ENCODE data around the gene MICU1.

MICU1 gene

DNA sequence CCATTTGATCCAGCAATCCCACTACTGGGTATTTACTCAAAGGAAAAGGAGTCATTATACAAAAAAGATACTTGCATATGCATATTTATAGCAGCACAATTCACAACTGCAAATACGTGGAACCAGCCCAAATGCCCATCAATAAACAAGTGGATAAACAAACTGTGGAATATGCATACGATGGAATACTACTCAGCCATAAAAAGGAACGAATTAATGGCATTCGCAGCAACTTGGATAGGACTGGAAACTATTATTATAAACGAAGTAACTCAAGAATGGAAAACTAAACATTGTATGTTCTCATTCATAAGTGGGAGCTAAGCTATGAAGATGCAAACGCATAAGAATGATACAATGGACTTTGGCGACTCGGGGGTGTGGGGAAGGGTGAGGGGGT lies 108.6 kb downstream of the MICU1 start (continued):
- no peak for TF ChIP-seq ZC3H10 (CRISPR knock-in tag; IDR thresholded peaks at IDR 0.05)
- no peak for TF ChIP-seq PPARA (CRISPR knock-in tag; IDR thresholded peaks at IDR 0.05; ENCODE audit: borderline replicate concordance)
- TF ChIP-seq SNAI2 (CRISPR knock-in tag; IDR thresholded peaks at IDR 0.05): no peak

DNA sequence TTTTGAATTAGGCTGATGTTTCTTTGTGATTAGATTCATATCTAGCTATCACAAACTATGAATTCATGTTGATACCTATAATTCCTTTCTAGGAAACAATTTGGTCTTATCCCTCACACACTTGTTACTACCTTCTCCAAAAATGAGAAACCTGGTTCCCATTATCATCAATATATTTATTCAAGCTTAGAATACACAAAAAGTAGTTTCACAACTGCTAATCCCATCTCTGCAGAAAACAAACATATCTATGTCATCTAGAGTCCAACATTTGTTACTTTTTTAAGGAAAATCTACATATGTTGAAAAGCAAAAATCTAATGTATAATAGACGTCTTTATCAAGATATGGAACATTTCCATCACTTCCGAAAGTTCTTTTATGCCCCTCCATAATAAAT lies 110.4 kb downstream of the MICU1 start:
- ATAC-seq: no peak

DNA sequence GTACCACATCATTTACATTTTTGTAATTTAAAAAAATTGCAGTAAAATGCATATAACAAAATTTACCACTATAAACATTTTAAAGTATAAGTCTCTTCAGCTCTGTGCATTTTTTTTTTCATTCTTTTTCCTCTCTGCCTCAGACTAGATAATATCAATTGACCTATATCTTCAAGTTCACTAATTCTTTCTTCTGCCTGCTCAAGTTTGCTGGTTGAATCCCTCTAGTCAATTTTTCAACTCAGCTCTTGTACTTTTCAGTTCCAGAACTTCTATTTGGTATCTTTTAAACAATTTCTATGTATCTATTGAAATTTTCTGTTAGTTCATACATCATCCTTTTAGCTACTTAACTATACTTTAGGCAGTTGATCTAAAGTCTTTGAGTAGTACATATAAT lies 112.0 kb downstream of the MICU1 start:
- ATAC-seq: no peak
- TF ChIP-seq ZFP3 (CRISPR knock-in tag; IDR thresholded peaks at IDR 0.05) (no peak), CSDC2 (CRISPR knock-in tag; IDR thresholded peaks at IDR 0.05) (no peak), ZNF70 (CRISPR knock-in tag; IDR thresholded peaks at IDR 0.05) (no peak), ZFP30 (CRISPR knock-in tag; IDR thresholded peaks at IDR 0.05) (no peak)
- TF ChIP-seq, protein P1, sequence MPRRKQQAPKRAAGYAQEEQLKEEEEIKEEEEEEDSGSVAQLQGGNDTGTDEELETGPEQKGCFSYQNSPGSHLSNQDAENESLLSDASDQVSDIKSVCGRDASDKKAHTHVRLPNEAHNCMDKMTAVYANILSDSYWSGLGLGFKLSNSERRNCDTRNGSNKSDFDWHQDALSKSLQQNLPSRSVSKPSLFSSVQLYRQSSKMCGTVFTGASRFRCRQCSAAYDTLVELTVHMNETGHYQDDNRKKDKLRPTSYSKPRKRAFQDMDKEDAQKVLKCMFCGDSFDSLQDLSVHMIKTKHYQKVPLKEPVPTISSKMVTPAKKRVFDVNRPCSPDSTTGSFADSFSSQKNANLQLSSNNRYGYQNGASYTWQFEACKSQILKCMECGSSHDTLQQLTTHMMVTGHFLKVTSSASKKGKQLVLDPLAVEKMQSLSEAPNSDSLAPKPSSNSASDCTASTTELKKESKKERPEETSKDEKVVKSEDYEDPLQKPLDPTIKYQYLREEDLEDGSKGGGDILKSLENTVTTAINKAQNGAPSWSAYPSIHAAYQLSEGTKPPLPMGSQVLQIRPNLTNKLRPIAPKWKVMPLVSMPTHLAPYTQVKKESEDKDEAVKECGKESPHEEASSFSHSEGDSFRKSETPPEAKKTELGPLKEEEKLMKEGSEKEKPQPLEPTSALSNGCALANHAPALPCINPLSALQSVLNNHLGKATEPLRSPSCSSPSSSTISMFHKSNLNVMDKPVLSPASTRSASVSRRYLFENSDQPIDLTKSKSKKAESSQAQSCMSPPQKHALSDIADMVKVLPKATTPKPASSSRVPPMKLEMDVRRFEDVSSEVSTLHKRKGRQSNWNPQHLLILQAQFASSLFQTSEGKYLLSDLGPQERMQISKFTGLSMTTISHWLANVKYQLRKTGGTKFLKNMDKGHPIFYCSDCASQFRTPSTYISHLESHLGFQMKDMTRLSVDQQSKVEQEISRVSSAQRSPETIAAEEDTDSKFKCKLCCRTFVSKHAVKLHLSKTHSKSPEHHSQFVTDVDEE (CRISPR knock-in tag; IDR thresholded peaks at IDR 0.05): no peak

More for the DNA sequence above, 110.4 kb downstream of the MICU1 start:
- no peak for TF ChIP-seq OSR1 (CRISPR knock-in tag; IDR thresholded peaks at IDR 0.05)

DNA sequence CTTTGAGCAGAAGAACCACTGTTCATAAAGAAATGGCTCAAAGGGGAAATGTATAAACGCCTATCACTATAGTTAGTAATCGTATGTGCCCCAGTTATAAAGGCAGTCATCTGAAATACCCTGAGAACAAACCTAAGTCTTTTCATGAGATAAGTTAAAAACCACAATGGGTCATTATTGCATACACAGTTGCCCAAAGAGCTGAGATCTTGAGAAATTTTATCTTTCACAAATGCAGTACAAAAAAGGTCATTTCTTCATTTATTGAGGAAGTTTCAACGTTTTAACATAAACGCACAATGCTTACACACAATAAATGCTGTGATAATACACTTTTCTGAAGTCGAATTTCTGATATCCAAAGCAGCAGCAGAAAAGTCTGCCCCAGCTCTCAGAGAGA lies 114.4 kb downstream of the MICU1 start:
- no peak for ATAC-seq
- no peak for TF ChIP-seq CSDC2 (CRISPR knock-in tag; IDR thresholded peaks at IDR 0.05)
- TF ChIP-seq RARB (CRISPR knock-in tag; IDR thresholded peaks at IDR 0.05): no peak
- TF ChIP-seq, protein P2, sequence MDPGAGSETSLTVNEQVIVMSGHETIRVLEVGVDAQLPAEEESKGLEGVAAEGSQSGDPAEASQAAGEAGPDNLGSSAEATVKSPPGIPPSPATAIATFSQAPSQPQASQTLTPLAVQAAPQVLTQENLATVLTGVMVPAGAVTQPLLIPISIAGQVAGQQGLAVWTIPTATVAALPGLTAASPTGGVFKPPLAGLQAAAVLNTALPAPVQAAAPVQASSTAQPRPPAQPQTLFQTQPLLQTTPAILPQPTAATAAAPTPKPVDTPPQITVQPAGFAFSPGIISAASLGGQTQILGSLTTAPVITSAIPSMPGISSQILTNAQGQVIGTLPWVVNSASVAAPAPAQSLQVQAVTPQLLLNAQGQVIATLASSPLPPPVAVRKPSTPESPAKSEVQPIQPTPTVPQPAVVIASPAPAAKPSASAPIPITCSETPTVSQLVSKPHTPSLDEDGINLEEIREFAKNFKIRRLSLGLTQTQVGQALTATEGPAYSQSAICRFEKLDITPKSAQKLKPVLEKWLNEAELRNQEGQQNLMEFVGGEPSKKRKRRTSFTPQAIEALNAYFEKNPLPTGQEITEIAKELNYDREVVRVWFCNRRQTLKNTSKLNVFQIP (CRISPR knock-in tag; IDR thresholded peaks at IDR 0.05; ENCODE audit: borderline replicate concordance, low read depth): no peak
- no peak for TF ChIP-seq ESRRG (CRISPR knock-in tag; IDR thresholded peaks at IDR 0.05)
- TF ChIP-seq, protein P1 (CRISPR knock-in tag; IDR thresholded peaks at IDR 0.05): no peak
- TF ChIP-seq TOX (CRISPR knock-in tag; IDR thresholded peaks at IDR 0.05; ENCODE audit: borderline replicate concordance): no peak
- TF ChIP-seq GLIS3 (CRISPR knock-in tag; IDR thresholded peaks at IDR 0.05): no peak
- TF ChIP-seq TCF4 (CRISPR knock-in tag; IDR thresholded peaks at IDR 0.05; ENCODE audit: borderline replicate concordance): no peak
- TF ChIP-seq ISL1 (CRISPR knock-in tag; IDR thresholded peaks at IDR 0.05): no peak
- no peak for TF ChIP-seq ZFP30 (CRISPR knock-in tag; IDR thresholded peaks at IDR 0.05)
- no peak for TF ChIP-seq PPARA (CRISPR knock-in tag; IDR thresholded peaks at IDR 0.05; ENCODE audit: borderline replicate concordance)
- TF ChIP-seq OSR1 (CRISPR knock-in tag; IDR thresholded peaks at IDR 0.05): no peak
- no peak for TF ChIP-seq ZFP3 (CRISPR knock-in tag; IDR thresholded peaks at IDR 0.05)

DNA sequence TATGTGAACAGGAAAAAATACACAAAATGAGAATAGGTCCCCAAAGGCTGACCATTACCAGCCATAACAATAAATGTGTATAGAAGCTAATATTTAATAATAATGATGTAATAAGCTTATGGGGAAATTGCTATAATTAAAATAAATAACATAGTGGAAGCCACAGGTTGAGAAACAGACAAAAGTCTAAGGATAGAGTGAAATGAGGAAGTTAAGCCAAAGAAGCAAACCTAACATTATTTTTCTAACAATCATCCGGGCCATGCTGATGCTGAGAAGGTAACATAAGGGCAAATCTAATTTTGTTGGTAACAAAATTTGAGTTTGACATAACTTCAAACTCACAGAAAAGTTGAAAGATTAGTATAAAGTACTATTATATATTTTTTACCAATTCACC lies 115.9 kb downstream of the MICU1 start:
- no peak for ATAC-seq
- TF ChIP-seq ZNF70 (CRISPR knock-in tag; IDR thresholded peaks at IDR 0.05): no peak
- TF ChIP-seq SNAI2 (CRISPR knock-in tag; IDR thresholded peaks at IDR 0.05): no peak
- TF ChIP-seq GLIS3 (CRISPR knock-in tag; IDR thresholded peaks at IDR 0.05): no peak
- TF ChIP-seq, protein P1 (CRISPR knock-in tag; IDR thresholded peaks at IDR 0.05): no peak
- TF ChIP-seq ARNTL (CRISPR knock-in tag; IDR thresholded peaks at IDR 0.05; ENCODE audit: borderline replicate concordance, low read depth): no peak
- TF ChIP-seq TCF4 (CRISPR knock-in tag; IDR thresholded peaks at IDR 0.05; ENCODE audit: borderline replicate concordance): no peak
- TF ChIP-seq CSDC2 (CRISPR knock-in tag; IDR thresholded peaks at IDR 0.05): no peak
- no peak for TF ChIP-seq RARB (CRISPR knock-in tag; IDR thresholded peaks at IDR 0.05)
- TF ChIP-seq, protein P2 (CRISPR knock-in tag; IDR thresholded peaks at IDR 0.05; ENCODE audit: borderline replicate concordance, low read depth): no peak
- no peak for TF ChIP-seq ZFP30 (CRISPR knock-in tag; IDR thresholded peaks at IDR 0.05)
- no peak for TF ChIP-seq ZNF8 (CRISPR knock-in tag; IDR thresholded peaks at IDR 0.05)
- TF ChIP-seq ISL1 (CRISPR knock-in tag; IDR thresholded peaks at IDR 0.05): no peak
- TF ChIP-seq, protein P3, sequence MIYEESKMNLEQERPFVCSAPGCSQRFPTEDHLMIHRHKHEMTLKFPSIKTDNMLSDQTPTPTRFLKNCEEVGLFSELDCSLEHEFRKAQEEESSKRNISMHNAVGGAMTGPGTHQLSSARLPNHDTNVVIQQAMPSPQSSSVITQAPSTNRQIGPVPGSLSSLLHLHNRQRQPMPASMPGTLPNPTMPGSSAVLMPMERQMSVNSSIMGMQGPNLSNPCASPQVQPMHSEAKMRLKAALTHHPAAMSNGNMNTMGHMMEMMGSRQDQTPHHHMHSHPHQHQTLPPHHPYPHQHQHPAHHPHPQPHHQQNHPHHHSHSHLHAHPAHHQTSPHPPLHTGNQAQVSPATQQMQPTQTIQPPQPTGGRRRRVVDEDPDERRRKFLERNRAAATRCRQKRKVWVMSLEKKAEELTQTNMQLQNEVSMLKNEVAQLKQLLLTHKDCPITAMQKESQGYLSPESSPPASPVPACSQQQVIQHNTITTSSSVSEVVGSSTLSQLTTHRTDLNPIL (CRISPR knock-in tag; IDR thresholded peaks at IDR 0.05; ENCODE audit: low read depth): no peak
